NB4 (cell line): ENCODE measurements around the gene EPHA1.

Source experiments
- POLR2A ChIP-seq: IDR thresholded peaks from 2 replicates; pipeline ENCODE4 v1.6.1; 2011; ENCODE audit warnings: mild to moderate bottlenecking; ENCODE audit not compliant: insufficient read length; ENCODE audit errors: extremely low read depth
- TF ChIP-seq, protein P1 (sequence below): IDR thresholded peaks from 2 replicates; pipeline ENCODE4 v1.6.1; 2011; ENCODE audit warnings: low read depth, low read length
- TF ChIP-seq, protein P2 (sequence below): IDR thresholded peaks from one replicate; pipeline ENCODE4 v1.5.1; 2012; ENCODE audit warnings: low read depth, low read length

GRCh38 chr7:143389316-143390103 lies 19.1 kb downstream of the EPHA1 start:
- TF ChIP-seq, protein P1, sequence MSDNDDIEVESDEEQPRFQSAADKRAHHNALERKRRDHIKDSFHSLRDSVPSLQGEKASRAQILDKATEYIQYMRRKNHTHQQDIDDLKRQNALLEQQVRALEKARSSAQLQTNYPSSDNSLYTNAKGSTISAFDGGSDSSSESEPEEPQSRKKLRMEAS = no peak
- TF ChIP-seq, protein P2, sequence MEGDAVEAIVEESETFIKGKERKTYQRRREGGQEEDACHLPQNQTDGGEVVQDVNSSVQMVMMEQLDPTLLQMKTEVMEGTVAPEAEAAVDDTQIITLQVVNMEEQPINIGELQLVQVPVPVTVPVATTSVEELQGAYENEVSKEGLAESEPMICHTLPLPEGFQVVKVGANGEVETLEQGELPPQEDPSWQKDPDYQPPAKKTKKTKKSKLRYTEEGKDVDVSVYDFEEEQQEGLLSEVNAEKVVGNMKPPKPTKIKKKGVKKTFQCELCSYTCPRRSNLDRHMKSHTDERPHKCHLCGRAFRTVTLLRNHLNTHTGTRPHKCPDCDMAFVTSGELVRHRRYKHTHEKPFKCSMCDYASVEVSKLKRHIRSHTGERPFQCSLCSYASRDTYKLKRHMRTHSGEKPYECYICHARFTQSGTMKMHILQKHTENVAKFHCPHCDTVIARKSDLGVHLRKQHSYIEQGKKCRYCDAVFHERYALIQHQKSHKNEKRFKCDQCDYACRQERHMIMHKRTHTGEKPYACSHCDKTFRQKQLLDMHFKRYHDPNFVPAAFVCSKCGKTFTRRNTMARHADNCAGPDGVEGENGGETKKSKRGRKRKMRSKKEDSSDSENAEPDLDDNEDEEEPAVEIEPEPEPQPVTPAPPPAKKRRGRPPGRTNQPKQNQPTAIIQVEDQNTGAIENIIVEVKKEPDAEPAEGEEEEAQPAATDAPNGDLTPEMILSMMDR = no peak
- TF ChIP-seq POLR2A = no peak
